Measurements from ENCODE around the gene PARP3. TPM values are rescaled to one million over a fixed set of nuclear protein-coding genes. Genes with fewer than 3 reads are reported as not detected.

Gene PARP3
- total RNA-seq, 1 donor from 2014 or later: 20.6 TPM

DNA sequence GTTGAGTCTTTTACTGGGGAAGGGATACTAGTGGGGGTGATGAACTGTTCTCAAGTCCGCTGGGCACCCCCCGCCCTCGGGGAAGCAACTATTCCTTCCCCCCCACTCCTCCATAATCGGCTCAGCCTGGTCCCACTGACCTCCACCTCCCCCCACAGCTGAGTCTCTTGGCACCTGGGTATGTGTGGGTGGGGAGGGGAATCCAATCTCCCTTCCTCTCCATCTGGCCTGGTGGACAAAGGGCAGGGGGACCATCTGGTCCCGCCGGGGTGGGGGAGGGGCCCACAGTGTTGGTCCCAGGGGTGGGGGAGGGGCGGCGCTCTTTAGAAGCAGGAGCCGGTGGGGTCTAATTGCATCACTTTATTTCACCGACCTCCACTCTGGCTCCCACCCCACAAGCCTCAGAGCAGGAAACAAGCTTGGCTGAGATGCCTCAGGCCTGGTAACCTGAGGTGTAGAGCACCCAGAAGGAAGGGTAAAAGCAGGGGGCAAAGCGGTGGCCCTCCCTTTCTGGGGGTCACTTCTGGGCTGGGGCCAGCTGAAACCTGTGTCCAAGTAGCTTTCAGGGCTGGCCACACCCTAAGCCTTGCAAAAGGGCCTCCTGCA lies 26.1 kb downstream of the PARP3 start:
- intact Hi-C loops (cut with DNase I): no loop called here
- Histone ChIP-seq H3K9me3 (no peaks in the 10 kb centered on the region), H3K4me1 (peaks cover 39% of the 10 kb centered on the region), H3K4me3 (peak overlapping the region; percentile 73 to 98), H3K27me3 (no peaks in the 10 kb centered on the region), H3K36me3 (no peaks in the 10 kb centered on the region), H3K27ac (peak overlapping the region; percentile 80)
- no peak for DNase-seq (ENCODE audit: extremely low spot score in 2 of 2)
- TF ChIP-seq, protein P1, sequence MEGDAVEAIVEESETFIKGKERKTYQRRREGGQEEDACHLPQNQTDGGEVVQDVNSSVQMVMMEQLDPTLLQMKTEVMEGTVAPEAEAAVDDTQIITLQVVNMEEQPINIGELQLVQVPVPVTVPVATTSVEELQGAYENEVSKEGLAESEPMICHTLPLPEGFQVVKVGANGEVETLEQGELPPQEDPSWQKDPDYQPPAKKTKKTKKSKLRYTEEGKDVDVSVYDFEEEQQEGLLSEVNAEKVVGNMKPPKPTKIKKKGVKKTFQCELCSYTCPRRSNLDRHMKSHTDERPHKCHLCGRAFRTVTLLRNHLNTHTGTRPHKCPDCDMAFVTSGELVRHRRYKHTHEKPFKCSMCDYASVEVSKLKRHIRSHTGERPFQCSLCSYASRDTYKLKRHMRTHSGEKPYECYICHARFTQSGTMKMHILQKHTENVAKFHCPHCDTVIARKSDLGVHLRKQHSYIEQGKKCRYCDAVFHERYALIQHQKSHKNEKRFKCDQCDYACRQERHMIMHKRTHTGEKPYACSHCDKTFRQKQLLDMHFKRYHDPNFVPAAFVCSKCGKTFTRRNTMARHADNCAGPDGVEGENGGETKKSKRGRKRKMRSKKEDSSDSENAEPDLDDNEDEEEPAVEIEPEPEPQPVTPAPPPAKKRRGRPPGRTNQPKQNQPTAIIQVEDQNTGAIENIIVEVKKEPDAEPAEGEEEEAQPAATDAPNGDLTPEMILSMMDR (IDR thresholded peaks at IDR 0.05): no peak
- TF ChIP-seq POLR2A (IDR thresholded peaks at IDR 0.05): no peak
- TF ChIP-seq POLR2AphosphoS5 (IDR thresholded peaks at IDR 0.05; ENCODE audit: insufficient read depth in 1 of 2, low read depth in 1 of 2): no peak

DNA sequence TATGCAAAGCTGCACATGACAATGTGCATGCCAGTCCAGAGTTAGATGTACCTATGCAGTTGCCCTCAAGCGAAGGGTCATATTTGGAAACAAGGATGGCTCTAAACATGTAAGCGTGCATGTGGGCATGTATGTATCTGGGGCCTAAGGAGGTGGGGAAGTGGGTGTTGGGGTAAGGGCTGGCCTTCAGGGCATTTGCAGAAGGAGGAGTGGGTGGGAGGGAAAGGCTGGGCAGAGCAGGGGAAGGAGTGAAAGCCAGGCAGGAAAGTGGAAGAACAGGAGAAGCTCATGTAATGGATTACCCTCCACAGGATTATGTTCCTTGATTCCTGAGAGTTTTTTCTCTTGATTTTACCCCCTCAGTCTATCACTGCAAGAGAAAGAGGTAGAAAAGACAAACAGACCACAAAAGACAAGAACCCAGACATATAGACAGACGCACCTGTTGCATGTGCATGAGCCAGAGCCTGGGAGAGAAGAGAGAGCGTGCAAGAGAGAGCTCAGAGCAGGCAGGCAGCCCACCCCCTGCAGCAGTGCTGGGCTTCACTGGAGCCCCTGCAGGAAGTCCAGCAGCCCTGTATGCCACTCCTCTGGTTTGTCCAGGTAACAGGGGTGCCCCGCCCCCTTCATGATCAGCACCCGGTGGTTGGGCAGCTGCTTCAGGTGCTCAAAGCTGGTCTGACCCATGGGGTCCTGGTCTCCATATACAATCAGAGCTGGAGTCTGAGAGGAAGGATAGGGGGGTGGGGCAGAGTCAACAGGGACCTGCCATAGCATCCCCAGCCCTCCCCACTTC lies 26.9 kb downstream of the PARP3 start:
- no peak overlapping the region for H3K27ac ChIP-seq
- no peaks in the 10 kb centered on the region for H3K9me3 ChIP-seq
- peaks cover 44% of the 10 kb centered on the region for H3K4me1 ChIP-seq
- no peak for DNase-seq (ENCODE audit: extremely low spot score in 2 of 2)
- H3K36me3 ChIP-seq: no peaks in the 10 kb centered on the region
- H3K4me3 ChIP-seq: no peak overlapping the region
- TF ChIP-seq, protein P1 (IDR thresholded peaks at IDR 0.05): no peak
- TF ChIP-seq POLR2A (IDR thresholded peaks at IDR 0.05) (no peak), POLR2AphosphoS5 (IDR thresholded peaks at IDR 0.05; ENCODE audit: insufficient read depth in 1 of 2, low read depth in 1 of 2) (no peak)
- no peaks in the 10 kb centered on the region for H3K27me3 ChIP-seq
- intact Hi-C loops (cut with DNase I): no loop called here

DNA sequence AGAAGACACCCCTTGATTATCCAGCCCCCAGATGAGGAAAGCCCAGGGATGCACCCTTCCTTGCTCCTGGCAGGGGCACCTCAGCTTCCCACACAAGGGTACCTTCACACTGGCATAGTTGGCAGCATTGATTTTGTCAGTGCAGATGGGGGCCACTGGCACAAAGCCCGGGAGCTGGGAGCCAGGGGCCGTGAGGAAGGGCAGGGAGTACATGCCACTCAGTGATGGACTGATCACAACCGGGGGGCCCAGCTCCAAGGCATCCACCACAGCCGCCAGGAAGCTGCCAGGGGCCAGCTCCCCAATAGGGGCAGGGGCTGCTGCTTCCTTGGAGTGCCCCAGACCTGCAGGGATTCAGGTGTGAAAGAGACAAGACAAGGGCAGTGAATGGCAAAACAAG lies 27.7 kb downstream of the PARP3 start:
- Histone ChIP-seq H3K9me3 (no peaks in the 10 kb centered on the region), H3K27me3 (no peaks in the 10 kb centered on the region), H3K36me3 (no peaks in the 10 kb centered on the region), H3K4me1 (peaks cover 52% of the 10 kb centered on the region), H3K4me3 (no peak overlapping the region), H3K27ac (no peak overlapping the region)
- TF ChIP-seq, protein P1 (IDR thresholded peaks at IDR 0.05): no peak
- TF ChIP-seq POLR2A (IDR thresholded peaks at IDR 0.05) (no peak), POLR2AphosphoS5 (IDR thresholded peaks at IDR 0.05; ENCODE audit: insufficient read depth in 1 of 2, low read depth in 1 of 2) (no peak)
- DNase-seq (ENCODE audit: extremely low spot score in 2 of 2): no peak
- intact Hi-C loops (cut with DNase I): no loop called here

DNA sequence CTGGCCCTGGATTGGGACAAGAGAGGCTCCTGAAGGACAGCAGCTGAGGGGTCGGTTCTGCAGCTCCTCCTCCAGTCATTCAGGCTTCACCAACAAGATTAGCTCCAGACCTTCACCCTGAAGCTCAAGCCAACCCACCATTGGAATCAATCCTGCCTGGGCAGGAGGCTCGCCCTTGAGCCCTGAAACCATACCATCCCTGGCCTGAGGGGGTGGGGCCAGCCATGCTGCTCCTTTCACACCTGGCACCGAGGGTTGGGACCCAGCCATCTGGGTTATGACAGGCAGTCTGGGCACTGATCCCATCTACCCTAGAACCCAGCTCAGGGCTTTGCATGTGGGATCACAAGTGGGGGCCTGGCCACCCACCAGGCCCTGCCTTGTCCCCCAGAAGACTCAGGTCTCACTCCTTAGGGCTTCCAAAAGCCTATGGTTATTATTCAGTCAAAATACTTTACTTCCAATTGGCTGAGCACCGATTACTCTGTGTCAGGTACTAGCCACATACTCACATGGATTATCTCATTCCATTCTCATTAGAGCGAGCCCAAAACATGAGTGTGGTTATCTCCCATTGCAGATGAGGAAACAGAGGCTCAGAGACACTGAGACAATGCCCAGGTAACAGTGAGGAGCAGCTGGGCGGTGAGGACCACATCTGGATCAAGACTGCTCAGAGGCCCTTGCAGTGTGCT lies 28.6 kb downstream of the PARP3 start:
- Histone ChIP-seq H3K4me1 (peaks cover 54% of the 10 kb centered on the region), H3K27me3 (no peaks in the 10 kb centered on the region), H3K9me3 (no peaks in the 10 kb centered on the region), H3K36me3 (no peaks in the 10 kb centered on the region), H3K4me3 (no peak overlapping the region), H3K27ac (no peak overlapping the region)
- intact Hi-C loops (cut with DNase I): no loop called here
- DNase-seq (ENCODE audit: extremely low spot score in 2 of 2): no peak
- no peak for TF ChIP-seq POLR2AphosphoS5 (IDR thresholded peaks at IDR 0.05; ENCODE audit: insufficient read depth in 1 of 2, low read depth in 1 of 2)
- TF ChIP-seq POLR2A (IDR thresholded peaks at IDR 0.05): no peak
- TF ChIP-seq, protein P1 (IDR thresholded peaks at IDR 0.05): no peak

Measured in vagina (tissue), 2 donors.